LoVo (cell line): ENCODE measurements around the gene CCDC187.

Experiments used
- DNase-seq: peaks from one replicate; pipeline ENCODE4 v3.0.0-alpha.2; 2016; ENCODE audit warnings: low spot score

Gene CCDC187

GRCh38 chr9:136297016-136297691 lies 6.7 kb downstream of the CCDC187 start:
- DNase-seq: peak; percentile 28

- DNase-seq: peak; percentile 28
Measured at GRCh38 chr9:136296434-136297015, 7.4 kb downstream of the CCDC187 start.

GRCh38 chr9:136295542-136296433 lies 8.1 kb downstream of the CCDC187 start:
- no peak for DNase-seq

GRCh38 chr9:136295055-136295454 lies 8.8 kb downstream of the CCDC187 start:
- DNase-seq: no peak

GRCh38 chr9:136294437-136294836 lies 9.5 kb downstream of the CCDC187 start:
- DNase-seq: no peak

GRCh38 chr9:136293476-136294077 lies 10.3 kb downstream of the CCDC187 start:
- no peak for DNase-seq

- DNase-seq: no peak
Measured at GRCh38 chr9:136292591-136293448, 11.1 kb downstream of the CCDC187 start.

- DNase-seq: no peak
Measured at GRCh38 chr9:136292026-136292538, 11.8 kb downstream of the CCDC187 start.

GRCh38 chr9:136291306-136292025 lies 12.4 kb downstream of the CCDC187 start:
- DNase-seq: no peak

GRCh38 chr9:136290508-136291000 lies 13.3 kb downstream of the CCDC187 start:
- DNase-seq: no peak

- DNase-seq: no peak
Measured at GRCh38 chr9:136289651-136290507, 14.0 kb downstream of the CCDC187 start.

- DNase-seq: no peak
Measured at GRCh38 chr9:136287960-136288753, 15.7 kb downstream of the CCDC187 start.

- DNase-seq: no peak
Measured at GRCh38 chr9:136286987-136287379, 16.9 kb downstream of the CCDC187 start.

GRCh38 chr9:136286359-136286986 lies 17.4 kb downstream of the CCDC187 start:
- DNase-seq: no peak

GRCh38 chr9:136285501-136286358 lies 18.2 kb downstream of the CCDC187 start:
- DNase-seq: no peak

- DNase-seq: no peak
Measured at GRCh38 chr9:136284951-136285350, 18.9 kb downstream of the CCDC187 start.

- DNase-seq: no peak
Measured at GRCh38 chr9:136284311-136284710, 19.6 kb downstream of the CCDC187 start.
